ENCODE results near the gene GPBP1.

GRCh38 chr5:57185313-57185712 lies 11.5 kb downstream of the GPBP1 start:
- TF ChIP-seq CTCF (IDR thresholded peaks at IDR 0.05; ENCODE audit: borderline replicate concordance, extremely low read depth, low read length, poor library complexity, severe bottlenecking) (no peak), EZH2 (IDR thresholded peaks at IDR 0.05; ENCODE audit: borderline replicate concordance, low read depth, low read length, severe bottlenecking) (no peak)

Measured in DND-41 (cell line).